PC-9 (cell line): ENCODE measurements around the gene ARHGAP32. TPM values are rescaled to one million over a fixed set of nuclear protein-coding genes. Genes with fewer than 3 reads are reported as not detected.

Experiments used
- BruUV-seq: library from RNA; stranded (reverse); fragments of 400-500 nt; replicated peaks from 2 replicates; lab custom pipeline; 2021; lab: Mats Ljungman, UMichigan
- CTCF ChIA-PET: fragments of 300-600 bp; sonication (Branson Sonifier 250); formaldehyde crosslinking; loops from one replicate; lab custom pipeline; 2022; ENCODE audit warnings: antibody characterized with exemption; lab: Charles Lee
- POLR2A ChIA-PET: fragments of 300-600 bp; sonication (Branson Sonifier 250); formaldehyde crosslinking; loops from one replicate; lab custom pipeline; 2022; ENCODE audit warnings: antibody characterized with exemption; ENCODE audit not compliant: unreplicated experiment; lab: Charles Lee
- DNase-seq, 2 experiments: peaks; one replicate each; pipeline versions ENCODE4 v3.0.0 to v3.0.0-alpha.2; 2015 to 2022; ENCODE audit warnings: mixed read lengths in 1 of 2
- H2AFZ ChIP-seq: fragments of 200-600 bp; sonication (generic); 2 replicates; pipeline ENCODE4 v1.8.1; 2017; ENCODE audit warnings: antibody characterized with exemption
- H3F3A ChIP-seq: fragments of 200-600 bp; sonication (generic); 2 replicates; pipeline ENCODE4 v1.8.1; 2017; ENCODE audit warnings: antibody characterized with exemption, mild to moderate bottlenecking, low read depth; ENCODE audit not compliant: insufficient read depth
- H3K27ac ChIP-seq: fragments of 200-600 bp; sonication (generic); 2 replicates; pipeline ENCODE4 v1.6.1; 2016; ENCODE audit warnings: mixed run types
- H3K27me3 ChIP-seq: fragments of 200-600 bp; sonication (generic); 2 replicates; pipeline ENCODE4 v1.6.1; 2016; ENCODE audit warnings: low read depth, mixed run types; ENCODE audit not compliant: insufficient read depth
- H3K36me3 ChIP-seq: fragments of 200-600 bp; sonication (generic); 2 replicates; pipeline ENCODE4 v1.6.1; 2016; ENCODE audit warnings: low read depth, mixed run types
- H3K4me1 ChIP-seq: fragments of 200-600 bp; sonication (generic); replicated peaks from 2 replicates; pipeline ENCODE4 v1.6.1; 2016; ENCODE audit warnings: mixed run types; ENCODE audit not compliant: insufficient read depth
- H3K4me2 ChIP-seq: fragments of 200-600 bp; sonication (generic); 2 replicates; pipeline ENCODE4 v1.6.1; 2017; ENCODE audit warnings: mixed run types
- H3K4me3 ChIP-seq: fragments of 200-600 bp; sonication (generic); 2 replicates; pipeline ENCODE4 v1.6.1; 2016; ENCODE audit warnings: mixed run types
- H3K79me2 ChIP-seq: fragments of 200-600 bp; sonication (generic); 2 replicates; pipeline ENCODE4 v1.6.1; 2017; ENCODE audit warnings: low read depth, mixed run types
- H3K9me2 ChIP-seq: fragments of 200-600 bp; sonication (generic); 2 replicates; pipeline ENCODE4 v1.8.1; 2017; ENCODE audit warnings: mild to moderate bottlenecking; ENCODE audit not compliant: insufficient read depth
- H3K9me3 ChIP-seq: fragments of 200-600 bp; sonication (generic); 2 replicates; pipeline ENCODE4 v1.8.1; 2016; ENCODE audit warnings: low read depth; ENCODE audit not compliant: insufficient read depth
- H4K20me1 ChIP-seq: fragments of 200-600 bp; sonication (generic); 2 replicates; pipeline ENCODE4 v1.8.1; 2017; ENCODE audit not compliant: insufficient read depth
- EZH2 ChIP-seq: fragments of 200-600 bp; sonication (generic); IDR thresholded peaks from 2 replicates; pipeline ENCODE4 v1.8.0; 2017; ENCODE audit warnings: antibody characterized with exemption, low read depth
- intact Hi-C: fragments of 100-400 bp; cut with micrococcal nuclease; formaldehyde crosslinking; loops from one replicate; pipeline ENCODE4 v1.10.0; 2022; ENCODE audit not compliant: unreplicated experiment
- total RNA-seq: library from RNA; stranded (reverse); gene quantifications from 2 replicates; pipeline ENCODE4 v1.2.3, GENCODE V29; 2021
- TF ChIP-seq, protein P1 (sequence below): fragments of 200-600 bp; sonication (generic); conservative IDR thresholded peaks from 2 replicates; pipeline ENCODE4 v1.6.1; 2017; ENCODE audit warnings: mixed run types, antibody characterized with exemption, mild to moderate bottlenecking, moderate library complexity

The ARHGAP32 gene
- total RNA-seq, 1 experiment from 2014 or later: 35.1 TPM

DNA sequence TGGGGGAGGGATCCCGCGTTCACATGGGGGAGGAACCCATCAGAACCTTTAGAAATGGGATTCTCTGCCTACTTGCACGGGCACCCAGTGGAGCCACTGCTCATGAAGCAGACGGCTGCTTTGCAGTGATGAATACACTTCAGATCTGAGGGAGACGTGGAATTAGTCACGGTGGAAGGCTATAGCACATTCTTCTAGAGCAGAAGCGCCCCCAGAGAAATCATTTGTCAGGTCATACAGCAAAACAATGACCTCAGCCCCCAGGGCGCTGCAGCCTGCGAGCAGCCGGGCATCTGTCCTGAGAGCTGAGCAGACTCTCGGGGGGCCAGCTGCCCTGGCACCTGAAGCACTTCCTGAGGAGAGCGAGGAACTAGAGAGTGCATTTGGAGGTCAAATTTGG, 262.1 kb downstream of the ARHGAP32 start:
- ChIA-PET POLR2A (no interaction called here), CTCF (interaction anchor here (0.5 kb wide), 1 partner anchor 437 kb away, joined by 3 read pairs; no protein-coding TSS in a partner anchor)
- no peak overlapping the region for H3K27ac ChIP-seq
- no peaks in the 10 kb centered on the region for H3K9me2 ChIP-seq
- peaks cover 53% of the 10 kb centered on the region; the same call in 1 of the 2 replicates for H3K27me3 ChIP-seq
- no peaks in the 10 kb centered on the region for H3K9me3 ChIP-seq
- no peak overlapping the region for H3K4me2 ChIP-seq
- no TSS peak for BruUV-seq
- no peak overlapping the region for H3K4me3 ChIP-seq
- intact Hi-C loops: no loop called here
- no peak for DNase-seq
- no peaks in the 10 kb centered on the region for H3K36me3 ChIP-seq
- no peak overlapping the region for H2AFZ ChIP-seq
- no peaks in the 10 kb centered on the region for H3K4me1 ChIP-seq
- H3F3A ChIP-seq: no peaks in the 10 kb centered on the region
- H4K20me1 ChIP-seq: no peaks in the 10 kb centered on the region
- TF ChIP-seq, protein P1, sequence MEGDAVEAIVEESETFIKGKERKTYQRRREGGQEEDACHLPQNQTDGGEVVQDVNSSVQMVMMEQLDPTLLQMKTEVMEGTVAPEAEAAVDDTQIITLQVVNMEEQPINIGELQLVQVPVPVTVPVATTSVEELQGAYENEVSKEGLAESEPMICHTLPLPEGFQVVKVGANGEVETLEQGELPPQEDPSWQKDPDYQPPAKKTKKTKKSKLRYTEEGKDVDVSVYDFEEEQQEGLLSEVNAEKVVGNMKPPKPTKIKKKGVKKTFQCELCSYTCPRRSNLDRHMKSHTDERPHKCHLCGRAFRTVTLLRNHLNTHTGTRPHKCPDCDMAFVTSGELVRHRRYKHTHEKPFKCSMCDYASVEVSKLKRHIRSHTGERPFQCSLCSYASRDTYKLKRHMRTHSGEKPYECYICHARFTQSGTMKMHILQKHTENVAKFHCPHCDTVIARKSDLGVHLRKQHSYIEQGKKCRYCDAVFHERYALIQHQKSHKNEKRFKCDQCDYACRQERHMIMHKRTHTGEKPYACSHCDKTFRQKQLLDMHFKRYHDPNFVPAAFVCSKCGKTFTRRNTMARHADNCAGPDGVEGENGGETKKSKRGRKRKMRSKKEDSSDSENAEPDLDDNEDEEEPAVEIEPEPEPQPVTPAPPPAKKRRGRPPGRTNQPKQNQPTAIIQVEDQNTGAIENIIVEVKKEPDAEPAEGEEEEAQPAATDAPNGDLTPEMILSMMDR: no peak
- TF ChIP-seq EZH2: no peak
- no peaks in the 10 kb centered on the region for H3K79me2 ChIP-seq

DNA sequence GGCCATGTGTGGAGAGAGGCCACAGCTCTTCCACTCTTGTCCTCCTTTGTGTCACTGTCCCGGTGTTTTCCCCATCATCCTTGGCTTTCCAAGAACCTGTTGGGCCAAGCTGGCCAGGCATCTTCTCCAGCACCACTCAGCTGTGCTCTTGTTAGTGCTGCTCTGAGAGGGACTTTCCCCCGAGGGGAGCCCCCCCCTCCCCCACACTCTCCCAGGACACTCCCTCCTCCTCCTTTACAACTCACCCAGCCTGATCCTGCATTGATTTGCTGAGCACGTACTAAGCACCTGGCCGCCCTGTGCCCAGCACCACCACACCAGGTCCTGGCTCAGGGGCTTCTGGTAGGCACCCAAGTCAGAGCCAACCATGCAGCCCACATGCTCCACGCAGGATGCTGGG, 262.7 kb downstream of the ARHGAP32 start:
- ChIA-PET CTCF (no interaction called here), POLR2A (no interaction called here)
- H3K4me1 ChIP-seq: no peaks in the 10 kb centered on the region
- H3K9me2 ChIP-seq: no peaks in the 10 kb centered on the region
- no peak for TF ChIP-seq EZH2
- TF ChIP-seq, protein P1: no peak
- DNase-seq: no peak
- H3K27me3 ChIP-seq: peaks cover 57% of the 10 kb centered on the region
- H3K36me3 ChIP-seq: no peaks in the 10 kb centered on the region
- H3K4me3 ChIP-seq: no peak overlapping the region
- H3K79me2 ChIP-seq: no peaks in the 10 kb centered on the region
- no peak overlapping the region for H3K27ac ChIP-seq
- no TSS peak for BruUV-seq
- intact Hi-C loops: no loop called here
- H4K20me1 ChIP-seq: no peaks in the 10 kb centered on the region
- no peaks in the 10 kb centered on the region for H3F3A ChIP-seq
- no peak overlapping the region for H2AFZ ChIP-seq
- no peak overlapping the region for H3K4me2 ChIP-seq
- H3K9me3 ChIP-seq: no peaks in the 10 kb centered on the region

DNA sequence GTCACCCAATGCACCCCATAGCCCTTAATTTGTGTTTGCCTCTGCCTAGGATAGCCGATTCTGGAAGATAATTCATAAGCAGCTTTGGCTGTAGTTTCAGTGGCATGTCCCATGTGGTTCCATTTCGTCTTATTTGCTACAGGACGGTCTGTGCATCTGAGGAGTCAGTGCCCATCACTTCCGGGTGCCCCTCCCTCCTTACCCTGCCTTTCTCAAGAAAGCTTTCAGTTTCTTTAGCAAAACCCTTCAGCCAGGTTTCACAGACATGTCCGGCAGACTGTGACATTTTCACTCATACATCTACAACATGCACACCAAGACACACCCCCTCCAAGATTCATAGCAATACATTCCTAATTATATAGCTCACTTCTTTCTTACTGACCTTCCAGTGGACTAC, 263.7 kb downstream of the ARHGAP32 start:
- intact Hi-C loops: no loop called here
- POLR2A ChIA-PET: no interaction called here

More for the DNA sequence above, 263.7 kb downstream of the ARHGAP32 start:
- Histone ChIP-seq H3K4me1 (no peaks in the 10 kb centered on the region), H4K20me1 (no peaks in the 10 kb centered on the region), H3K27me3 (peaks cover 57% of the 10 kb centered on the region), H3K4me2 (no peak overlapping the region), H3K36me3 (no peaks in the 10 kb centered on the region), H3K9me2 (no peaks in the 10 kb centered on the region), H3K79me2 (no peaks in the 10 kb centered on the region), H3K4me3 (no peak overlapping the region), H2AFZ (no peak overlapping the region), H3K27ac (no peak overlapping the region), H3F3A (no peaks in the 10 kb centered on the region), H3K9me3 (no peaks in the 10 kb centered on the region)
- no TSS peak for BruUV-seq
- CTCF ChIA-PET: no interaction called here
- TF ChIP-seq, protein P1: no peak
- no peak for TF ChIP-seq EZH2
- DNase-seq: no peak
